ENCODE results near the gene PTPRT.

GRCh38 chr20:43023836-43024235 lies 165.9 kb downstream of the PTPRT start:
- TF ChIP-seq CTCF (IDR thresholded peaks at IDR 0.05) (no peak), EP300 (IDR thresholded peaks at IDR 0.05) (no peak), POLR2A (IDR thresholded peaks at IDR 0.05) (no peak)

All from suprapubic skin (tissue), 3 donors.